GM12872 (cell line): ENCODE data around the gene SPINK8.

Experiments used
- TF ChIP-seq, protein P1 (sequence below): IDR thresholded peaks from 3 replicates; pipeline ENCODE4 v1.5.1; 2011; ENCODE audit warnings: low read depth, mild to moderate bottlenecking, low read length, moderate library complexity; ENCODE audit not compliant: insufficient read depth

Gene SPINK8

GRCh38 chr3:48344867-48345507 is 11.5 kb upstream of the SPINK8 start:
- TF ChIP-seq, protein P1, sequence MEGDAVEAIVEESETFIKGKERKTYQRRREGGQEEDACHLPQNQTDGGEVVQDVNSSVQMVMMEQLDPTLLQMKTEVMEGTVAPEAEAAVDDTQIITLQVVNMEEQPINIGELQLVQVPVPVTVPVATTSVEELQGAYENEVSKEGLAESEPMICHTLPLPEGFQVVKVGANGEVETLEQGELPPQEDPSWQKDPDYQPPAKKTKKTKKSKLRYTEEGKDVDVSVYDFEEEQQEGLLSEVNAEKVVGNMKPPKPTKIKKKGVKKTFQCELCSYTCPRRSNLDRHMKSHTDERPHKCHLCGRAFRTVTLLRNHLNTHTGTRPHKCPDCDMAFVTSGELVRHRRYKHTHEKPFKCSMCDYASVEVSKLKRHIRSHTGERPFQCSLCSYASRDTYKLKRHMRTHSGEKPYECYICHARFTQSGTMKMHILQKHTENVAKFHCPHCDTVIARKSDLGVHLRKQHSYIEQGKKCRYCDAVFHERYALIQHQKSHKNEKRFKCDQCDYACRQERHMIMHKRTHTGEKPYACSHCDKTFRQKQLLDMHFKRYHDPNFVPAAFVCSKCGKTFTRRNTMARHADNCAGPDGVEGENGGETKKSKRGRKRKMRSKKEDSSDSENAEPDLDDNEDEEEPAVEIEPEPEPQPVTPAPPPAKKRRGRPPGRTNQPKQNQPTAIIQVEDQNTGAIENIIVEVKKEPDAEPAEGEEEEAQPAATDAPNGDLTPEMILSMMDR: no peak

DNA sequence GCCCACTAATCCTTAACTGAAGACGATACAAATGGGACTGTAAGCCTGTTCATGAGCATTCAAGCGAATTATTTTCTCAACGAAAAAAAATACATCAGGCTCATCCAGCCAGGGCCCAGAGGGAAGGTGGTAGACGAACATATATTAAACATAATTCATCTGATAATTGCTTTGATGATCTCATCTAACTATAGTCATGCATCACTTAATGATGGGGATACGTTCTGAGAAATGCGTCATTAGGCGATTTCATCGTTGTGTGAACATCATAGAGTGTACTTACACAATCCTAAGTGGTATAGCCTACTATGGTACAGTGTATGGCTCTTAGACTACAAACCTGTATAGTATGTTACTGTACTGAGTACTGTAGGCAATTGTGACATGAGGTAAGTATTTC is 10.0 kb upstream of the SPINK8 start:
- TF ChIP-seq, protein P1: no peak

DNA sequence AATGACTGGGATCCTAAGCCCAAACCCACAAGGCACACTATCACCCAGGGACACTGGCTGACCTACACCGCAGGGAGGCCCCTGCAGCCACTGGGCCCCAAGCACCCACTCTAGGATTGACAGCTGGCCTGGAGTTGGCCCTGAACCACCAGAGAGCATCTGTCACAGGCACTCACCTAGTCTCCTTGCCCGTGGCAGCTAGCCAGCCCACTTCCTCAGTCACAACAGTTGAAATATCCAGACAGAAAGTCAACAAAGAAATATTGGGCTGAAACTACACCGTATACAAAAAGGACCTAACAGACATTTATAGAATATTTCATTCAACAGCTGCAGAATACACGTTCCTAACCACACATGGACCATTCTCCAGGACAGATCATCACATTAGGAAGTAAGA is 5.2 kb upstream of the SPINK8 start:
- TF ChIP-seq, protein P1: no peak

GRCh38 chr3:48334605-48335004 is 1.1 kb upstream of the SPINK8 start:
- TF ChIP-seq, protein P1: no peak

DNA sequence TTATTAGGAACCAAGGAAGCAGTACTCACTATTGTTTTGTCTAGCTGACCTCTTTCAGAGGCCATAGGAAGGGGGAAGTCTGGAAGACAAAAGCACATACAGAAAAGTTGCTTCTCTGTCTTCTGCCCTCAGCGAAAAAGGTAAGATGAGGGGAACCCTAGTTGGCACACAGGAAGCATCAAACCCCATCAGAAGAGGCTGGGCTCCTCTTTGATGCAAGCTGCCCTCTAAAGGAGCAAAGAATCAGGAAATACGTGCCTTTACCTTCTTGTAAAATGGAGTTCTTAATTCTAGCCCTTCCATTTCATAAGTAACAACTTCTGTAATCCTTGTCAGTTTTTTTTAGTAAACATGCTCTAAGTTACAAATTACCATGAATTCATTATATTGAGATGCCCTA is 12.5 kb downstream of the SPINK8 start:
- TF ChIP-seq, protein P1: no peak

GRCh38 chr3:48318713-48319468 is 14.6 kb downstream of the SPINK8 start:
- TF ChIP-seq, protein P1: no peak

GRCh38 chr3:48314542-48314941 is 18.9 kb downstream of the SPINK8 start:
- TF ChIP-seq, protein P1: no peak
